Urinary bladder (tissue), 4 donors: Measurements from ENCODE around the gene FHOD3. TPM values are rescaled to one million over a fixed set of nuclear protein-coding genes. Genes with fewer than 3 reads are reported as not detected.
"Not testable (repeated sequence)": the region's sequence is repeated elsewhere in the genome, so short reads cannot be mapped to it uniquely, and the experiment has no call there.

Experiments
- DNase-seq: peaks from one replicate; pipeline ENCODE4 v3.0.0-alpha.2; 2015; ENCODE audit errors: extremely low spot score
- H3K27ac ChIP-seq: one replicate; pipeline ENCODE4 v1.5.1; 2013; ENCODE audit warnings: low read depth, mild to moderate bottlenecking, moderate library complexity
- H3K36me3 ChIP-seq: one replicate; pipeline ENCODE4 v1.6.1; 2013; ENCODE audit warnings: mild to moderate bottlenecking, moderate library complexity; ENCODE audit not compliant: insufficient read depth
- H3K4me1 ChIP-seq: one replicate; pipeline ENCODE4 v1.6.1; 2013; ENCODE audit warnings: mild to moderate bottlenecking, moderate library complexity; ENCODE audit not compliant: insufficient read depth
- H3K4me3 ChIP-seq: one replicate; pipeline ENCODE4 v1.5.1; 2013; ENCODE audit warnings: low read depth, low read length
- WGBS: extraction: QIAGEN DNeasy Blood & Tissue Kit; methylation state at CpG from one replicate; pipeline ENCODE4 v1.1.7; 2013; 5-methylcytosine and 5-hydroxymethylcytosine counted together
- polyA plus RNA-seq: library from polyadenylated mRNA; stranded (reverse); fragments of 200-250 nt; gene quantifications from one replicate; pipeline ENCODE4 v1.2.3, GENCODE V29; 2013
- total RNA-seq: library from RNA; depleted of rRNA; stranded (reverse); fragments of >200 nt; gene quantifications from one replicate; pipeline ENCODE4 v1.2.3, GENCODE V29; 2014
- donor health status: healthy with polysubstance abuse.
- donor health status: healthy.

Gene FHOD3
- total and polyA plus RNA-seq, 2 donors = 27.2 to 35.4 TPM

DNA sequence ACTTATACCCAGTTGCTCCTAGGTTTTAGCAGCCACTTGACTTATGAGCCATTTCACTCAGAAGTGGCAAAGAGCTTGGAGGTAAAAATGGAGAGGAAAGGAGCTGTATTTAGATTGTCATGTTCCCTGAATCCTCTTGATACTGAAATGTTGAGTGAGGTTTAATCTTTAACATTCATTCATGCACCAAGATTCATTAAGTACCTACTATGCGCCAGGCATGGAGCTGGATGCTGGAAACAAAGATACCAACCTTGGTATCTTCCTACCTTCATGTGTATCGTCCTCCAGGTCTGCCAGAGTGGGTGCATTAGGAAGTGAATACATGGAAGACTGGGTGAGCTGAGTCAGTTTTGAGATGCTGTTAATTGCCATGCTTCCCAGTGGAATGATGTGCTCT, 507.6 kb downstream of the FHOD3 start:
- DNase-seq = no peak
- over 99% methylated on average over 2 of the region's 2 CpGs for WGBS
- Histone ChIP-seq H3K4me1 (no peaks in the 10 kb centered on the region), H3K27ac (no peak overlapping the region), H3K4me3 (no peak overlapping the region), H3K36me3 (peaks cover 2% of the 10 kb centered on the region)

DNA sequence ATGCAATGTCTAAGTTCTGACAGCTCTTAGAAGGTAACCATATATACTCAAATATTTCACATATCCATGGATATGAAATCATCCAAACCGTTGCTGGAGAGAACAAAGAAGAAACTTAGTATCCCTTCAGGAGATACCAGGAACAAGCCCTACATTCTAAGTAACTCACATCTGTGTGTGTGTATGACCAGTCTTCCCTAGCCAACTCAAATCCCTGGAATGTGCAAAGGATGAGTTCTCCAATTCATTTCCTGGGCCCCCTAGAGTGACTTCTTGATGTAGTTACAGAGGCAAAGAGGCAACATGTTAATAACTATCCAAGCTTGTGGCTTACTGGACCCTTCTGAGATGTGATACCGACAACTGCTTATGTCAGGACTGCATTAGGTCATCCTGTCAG, 511.2 kb downstream of the FHOD3 start:
- Histone ChIP-seq H3K4me1 (no peaks in the 10 kb centered on the region), H3K27ac (no peak overlapping the region), H3K4me3 (no peak overlapping the region), H3K36me3 (peaks cover 2% of the 10 kb centered on the region)
- no peak for DNase-seq
- WGBS = 86% methylated on average over 2 of the region's 2 CpGs

DNA sequence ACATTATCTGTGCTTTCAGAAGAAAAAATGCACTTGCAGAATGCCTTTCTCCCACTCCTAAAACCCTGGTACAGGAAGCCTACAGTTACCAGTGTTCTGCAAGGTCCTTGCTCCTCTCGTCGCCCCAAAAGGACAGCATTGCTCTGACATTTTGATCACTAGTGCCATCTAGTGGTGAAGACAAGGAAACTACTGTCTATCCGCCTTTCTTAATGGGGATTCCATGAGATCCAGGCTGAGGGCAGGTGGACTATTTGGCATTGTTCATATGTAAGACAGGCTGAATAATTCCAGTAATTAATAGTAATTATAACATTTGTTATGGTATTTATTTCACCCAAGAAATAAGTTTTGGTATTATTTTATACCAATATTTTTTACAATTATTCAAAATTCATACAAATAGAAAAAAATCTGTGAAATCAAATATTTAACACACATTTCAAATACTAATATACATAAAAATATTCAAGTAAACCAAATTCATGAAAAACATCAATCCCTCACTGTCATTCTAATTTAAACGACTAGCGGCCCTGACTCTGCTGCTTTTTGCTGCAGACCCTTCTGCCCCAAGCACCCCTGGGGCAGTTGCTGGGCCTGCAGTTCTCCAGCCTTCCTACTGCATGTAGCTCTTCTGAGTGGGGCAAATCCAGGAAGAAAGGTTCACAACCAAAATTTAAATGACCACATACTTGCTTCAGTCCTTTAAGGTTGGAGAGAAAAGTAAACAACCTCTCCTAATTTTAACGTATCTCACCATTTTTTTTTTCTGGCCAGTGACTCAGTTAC, 512.3 kb downstream of the FHOD3 start:
- Histone ChIP-seq H3K36me3 (no peaks in the 10 kb centered on the region), H3K27ac (no peak overlapping the region), H3K4me1 (no peaks in the 10 kb centered on the region), H3K4me3 (no peak overlapping the region)
- WGBS = 43% methylated on average over 6 of the region's 6 CpGs
- peak; percentile 17 for DNase-seq

- no peak for DNase-seq
- H3K27ac ChIP-seq = no peak overlapping the region
- no peak overlapping the region for H3K4me3 ChIP-seq
- H3K36me3 ChIP-seq = no peaks in the 10 kb centered on the region
- 63% methylated on average over 3 of the region's 3 CpGs for WGBS
- no peaks in the 10 kb centered on the region for H3K4me1 ChIP-seq
These were observed 513.9 kb downstream of the FHOD3 start for GRCh38 chr18:36811430-36811829.

- DNase-seq = no peak
- H3K27ac ChIP-seq = no peak overlapping the region
- no peaks in the 10 kb centered on the region for H3K36me3 ChIP-seq
- no peak overlapping the region for H3K4me3 ChIP-seq
- no peaks in the 10 kb centered on the region for H3K4me1 ChIP-seq
These were observed 514.4 kb downstream of the FHOD3 start for GRCh38 chr18:36811955-36812354.

DNA sequence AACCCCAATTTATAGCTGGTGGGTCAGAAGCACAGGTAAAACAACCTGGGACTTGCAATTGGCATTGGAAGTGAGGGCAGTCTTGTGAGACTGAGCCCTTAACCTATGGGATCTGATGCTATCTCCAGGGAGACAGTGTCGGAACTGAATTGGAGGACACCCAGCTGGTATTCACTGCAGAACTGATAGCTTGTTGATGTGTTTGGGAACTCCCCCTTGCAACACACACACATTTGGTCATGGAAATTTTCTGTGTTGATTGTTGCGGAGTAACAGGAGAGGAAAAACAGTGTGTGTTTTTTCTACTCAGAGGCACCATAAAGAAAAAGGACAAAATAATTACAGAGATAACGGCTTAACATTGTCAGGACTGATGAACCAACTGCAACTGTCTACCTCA, 515.2 kb downstream of the FHOD3 start:
- Histone ChIP-seq H3K27ac (no peak overlapping the region), H3K36me3 (no peaks in the 10 kb centered on the region), H3K4me3 (no peak overlapping the region), H3K4me1 (no peaks in the 10 kb centered on the region)
- WGBS = 70% methylated on average over 3 of the region's 3 CpGs
- no peak for DNase-seq

DNA sequence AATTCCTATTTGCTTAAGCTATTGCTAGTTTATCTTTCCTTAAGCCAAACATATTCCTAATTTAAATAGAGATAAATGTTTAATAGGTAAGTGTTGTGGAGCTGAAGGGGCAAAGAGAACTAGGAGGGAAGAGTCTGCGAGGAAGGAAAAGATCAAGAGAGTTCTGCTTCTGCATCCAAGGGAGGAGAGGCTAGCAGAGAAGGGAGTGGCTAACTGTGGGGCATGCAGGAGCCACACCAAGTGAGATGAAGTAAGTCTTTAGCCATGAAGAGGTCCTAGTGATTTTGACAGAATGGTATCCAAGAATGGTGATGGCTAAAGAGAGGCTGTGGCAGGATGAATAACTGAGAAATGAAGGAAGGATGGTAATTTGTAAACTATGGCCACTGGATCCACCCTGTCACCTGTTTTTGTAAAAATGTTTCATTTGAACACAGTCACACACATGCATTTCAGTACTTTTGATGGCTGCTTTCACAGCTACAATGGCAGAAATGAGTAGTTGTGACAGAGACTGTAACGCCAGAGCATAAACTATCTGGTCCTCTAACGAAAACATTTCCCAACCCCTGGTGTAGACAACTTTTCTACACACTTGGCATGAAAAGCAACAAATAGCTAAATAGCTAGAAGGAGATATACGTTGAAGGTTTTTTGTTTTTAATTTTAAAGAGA, 515.7 kb downstream of the FHOD3 start:
- no peak for DNase-seq
- H3K27ac ChIP-seq = no peak overlapping the region
- no peaks in the 10 kb centered on the region for H3K4me1 ChIP-seq
- no peaks in the 10 kb centered on the region for H3K36me3 ChIP-seq
- 79% methylated on average over 4 of the region's 4 CpGs for WGBS
- H3K4me3 ChIP-seq = no peak overlapping the region

- no peak overlapping the region for H3K4me3 ChIP-seq
- WGBS = 79% methylated on average over 3 of the region's 3 CpGs
- H3K27ac ChIP-seq = no peak overlapping the region
- no peak for DNase-seq
- no peaks in the 10 kb centered on the region for H3K36me3 ChIP-seq
- no peaks in the 10 kb centered on the region for H3K4me1 ChIP-seq
These were observed 516.3 kb downstream of the FHOD3 start for GRCh38 chr18:36813824-36814223.

DNA sequence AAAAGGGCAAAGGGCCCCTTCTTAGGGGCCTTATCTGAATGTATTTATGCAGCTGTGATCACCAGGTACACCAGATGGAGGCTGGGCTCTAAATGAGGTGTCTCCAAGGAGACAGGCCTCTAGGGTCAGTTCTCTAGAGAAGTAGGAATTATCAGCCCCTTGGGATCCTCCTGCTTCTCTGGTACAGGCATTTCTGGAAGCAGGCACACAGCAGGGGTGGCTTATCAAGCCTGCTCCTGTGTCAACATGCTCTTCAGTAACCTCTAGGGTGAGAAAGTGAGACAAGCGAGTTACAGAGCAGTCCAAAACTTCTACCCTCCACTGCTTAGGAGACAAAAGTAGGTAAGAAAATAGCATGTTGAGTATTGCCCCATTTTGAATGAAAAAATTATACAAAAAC, 517.5 kb downstream of the FHOD3 start:
- Histone ChIP-seq H3K27ac (no peak overlapping the region), H3K4me3 (no peak overlapping the region), H3K4me1 (no peaks in the 10 kb centered on the region), H3K36me3 (no peaks in the 10 kb centered on the region)
- 31% methylated on average over 1 of the region's 1 CpG for WGBS
- DNase-seq = no peak

DNA sequence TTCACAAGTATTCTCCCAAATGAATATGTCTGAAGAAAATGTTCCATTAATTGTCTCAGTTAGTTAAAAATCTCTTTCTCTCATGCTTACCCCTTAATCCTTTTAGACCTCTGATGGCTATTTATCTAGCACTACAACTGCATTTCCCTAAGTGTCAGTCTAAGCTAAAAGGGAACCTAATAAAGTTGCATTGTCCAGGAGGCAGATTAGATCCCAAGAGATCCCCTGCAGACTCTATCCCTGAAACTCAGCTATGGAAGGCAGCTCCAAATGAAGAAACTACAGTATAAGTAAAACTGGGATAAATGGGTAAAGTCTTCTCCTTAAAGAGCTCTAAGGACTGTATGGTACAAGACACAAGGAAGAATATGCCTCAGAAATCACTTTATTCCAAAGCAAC, 518.6 kb downstream of the FHOD3 start:
- DNase-seq, H3K4me1 ChIP-seq, H3K36me3 ChIP-seq, H3K4me3 ChIP-seq, H3K27ac ChIP-seq: not testable (repeated sequence)

GRCh38 chr18:36817039-36817438, 519.5 kb downstream of the FHOD3 start:
- no peak overlapping the region for H3K4me3 ChIP-seq
- 100% methylated on average over 1 of the region's 1 CpG for WGBS

DNA sequence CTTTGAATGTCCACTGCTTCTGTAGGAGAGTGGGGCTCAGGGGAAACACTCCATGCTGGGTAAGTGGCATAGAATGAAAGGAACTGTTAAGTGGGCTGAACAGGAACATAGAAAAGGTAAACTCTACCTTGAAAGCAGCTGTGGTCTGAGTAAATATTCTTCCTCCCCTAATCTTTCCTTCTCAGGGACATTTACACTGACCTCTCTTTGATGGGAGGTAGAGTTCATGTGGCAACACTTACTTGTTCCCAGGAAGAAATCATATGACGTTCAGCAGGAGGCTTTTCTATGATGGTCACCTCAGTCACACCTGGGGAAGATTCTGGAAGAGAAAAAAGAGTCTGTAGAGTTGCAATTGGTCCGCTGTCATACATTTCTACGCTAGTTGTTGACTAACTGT, 521.1 kb downstream of the FHOD3 start:
- no peak for DNase-seq
- H3K36me3 ChIP-seq = no peaks in the 10 kb centered on the region
- H3K27ac ChIP-seq = no peak overlapping the region
- H3K4me3 ChIP-seq = no peak overlapping the region
- WGBS = 96% methylated on average over 3 of the region's 3 CpGs
- H3K4me1 ChIP-seq = no peaks in the 10 kb centered on the region

More at GRCh38 chr18:36817039-36817438, 519.5 kb downstream of the FHOD3 start:
- Histone ChIP-seq H3K27ac (no peak overlapping the region), H3K36me3 (no peaks in the 10 kb centered on the region), H3K4me1 (no peaks in the 10 kb centered on the region)
- no peak for DNase-seq

DNA sequence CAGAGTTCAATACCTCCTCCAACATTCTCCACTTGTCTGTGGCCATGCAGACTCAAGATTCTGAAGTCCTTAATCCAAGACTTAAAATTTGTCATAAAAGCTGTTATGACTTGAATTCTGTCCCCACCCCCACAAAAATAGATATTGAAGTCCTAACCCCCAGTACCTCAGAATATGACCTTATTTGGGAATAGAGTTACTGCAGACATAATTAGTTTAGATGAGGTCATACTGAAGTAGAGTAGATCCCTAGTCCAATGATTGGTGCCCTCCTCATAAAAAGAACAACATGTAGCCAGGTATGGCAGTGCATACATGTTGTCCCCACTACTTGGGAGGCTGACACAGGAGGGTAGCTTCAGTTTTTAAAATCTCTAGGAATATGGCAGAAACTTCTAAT, 522.1 kb downstream of the FHOD3 start:
- no peaks in the 10 kb centered on the region for H3K4me1 ChIP-seq
- no peak for DNase-seq
- no peaks in the 10 kb centered on the region for H3K36me3 ChIP-seq
- no peak overlapping the region for H3K4me3 ChIP-seq
- H3K27ac ChIP-seq = no peak overlapping the region

- Histone ChIP-seq H3K4me1 (no peaks in the 10 kb centered on the region), H3K27ac (no peak overlapping the region), H3K36me3 (no peaks in the 10 kb centered on the region), H3K4me3 (no peak overlapping the region)
- WGBS = 94% methylated on average over 4 of the region's 4 CpGs
- DNase-seq = no peak
These were observed 524.2 kb downstream of the FHOD3 start for GRCh38 chr18:36821681-36822080.
